MM.1S (cell line): ENCODE data around the gene MED13L.

ENCODE experiments used
- CTCF ChIP-seq: fragments of 300-600 bp; sonication (generic); IDR thresholded peaks from 2 replicates; pipeline ENCODE4 v1.5.1; 2016; ENCODE audit warnings: antibody characterized with exemption, low read length, mixed read lengths
- EZH2 ChIP-seq: fragments of 300-600 bp; sonication (generic); optimal IDR thresholded peaks from 2 replicates; pipeline ENCODE3; 2017; ENCODE audit warnings: low read depth, mild to moderate bottlenecking, antibody characterized with exemption, low read length, mixed read lengths

- TF ChIP-seq CTCF (no peak), EZH2 (no peak)
These were observed 29.1 kb downstream of the MED13L start for GRCh38 chr12:116248433-116248832.
